HepG2 (cell line): ENCODE results near the gene MEMO1. TPM values are rescaled to one million over a fixed set of nuclear protein-coding genes. Genes with fewer than 3 reads are reported as not detected.
A peak's percentile ranks its signal among the peaks of the same experiment; 100 is the strongest.

Experiments used
- ATAC-seq: fragments of 200-7000 bp; cut with Tn5 transposase; 3 replicates; pipeline ENCODE4 v1.9.1; 2020; ENCODE audit warnings: mild to moderate bottlenecking, moderate library complexity
- BruUV-seq: library from RNA; stranded (reverse); fragments of 400-500 nt; replicated peaks from 2 replicates; lab custom pipeline; 2021; lab: Mats Ljungman, UMichigan
- CTCF ChIA-PET: fragments of 300-600 bp; formaldehyde crosslinking; extraction: SDS; loops from one replicate; lab custom pipeline; 2021; ENCODE audit warnings: low total read pairs, inconsistent platforms, low intra/inter-chr PET ratio; lab: Yijun Ruan, JAX
- POLR2A ChIA-PET: fragments of 350-600 bp; sonication (Branson Sonifier 250); formaldehyde crosslinking; loops from one replicate; lab custom pipeline; 2020; ENCODE audit warnings: antibody characterized with exemption, inconsistent platforms; lab: Yijun Ruan, JAX
- DNase-seq: peaks from one replicate; pipeline ENCODE4 v3.0.0-alpha.2; 2015; ENCODE audit warnings: low spot score
- FAIRE-seq: peaks from 3 replicates; lab custom pipeline; 2011; peaks lifted over from hg19 to GRCh38; lab: Jason Lieb, UNC
- H2AFZ ChIP-seq: one replicate; pipeline ENCODE4 v1.6.1; 2011; ENCODE audit warnings: low read length, inconsistent platforms
- H3K27ac ChIP-seq: fragments of 300-600 bp; 3 replicates; pipeline ENCODE4 v1.8.0; 2011; ENCODE audit warnings: mixed run types, mild to moderate bottlenecking, mixed read lengths, low read length, inconsistent platforms; ENCODE audit not compliant: insufficient read depth; ENCODE audit errors: extremely low read length
- H3K27me3 ChIP-seq, 2 experiments: fragments of 200-600 bp in 1 of 2; 2 replicates in 1 of 2; 3 replicates in 1 of 2; pipeline versions ENCODE4 v1.6.0 to v1.8.0; 2011; ENCODE audit warnings: low read length in 2 of 2, mild to moderate bottlenecking in 2 of 2, moderate library complexity in 2 of 2, inconsistent platforms in 1 of 2; ENCODE audit not compliant: insufficient read depth in 2 of 2, control insufficient read depth in 1 of 2
- H3K36me3 ChIP-seq, 2 experiments: fragments of 200-600 bp in 1 of 2; replicated peaks in 1 of 2; 2 replicates in 1 of 2; 3 replicates in 1 of 2; pipeline versions ENCODE4 v1.5.1 to v1.8.0; 2011; ENCODE audit warnings: low read length in 2 of 2, inconsistent platforms in 1 of 2; ENCODE audit not compliant: insufficient read depth in 2 of 2, control insufficient read depth in 1 of 2
- H3K4me1 ChIP-seq: 2 replicates; pipeline ENCODE4 v1.5.1; 2012; ENCODE audit warnings: low read length, inconsistent platforms; ENCODE audit not compliant: insufficient read depth
- H3K4me2 ChIP-seq: 2 replicates; pipeline ENCODE4 v1.6.0; 2011; ENCODE audit warnings: low read depth, low read length, inconsistent platforms
- H3K4me3 ChIP-seq, 3 experiments: fragments of 200-600 bp in 1 of 3; sonication (generic), shearing (Covaris generic) in 1 of 3; replicated peaks in 1 of 3; 2 replicates each; pipeline ENCODE4 v1.5.1; 2011 to 2016; ENCODE audit warnings: low read length in 3 of 3, inconsistent platforms in 2 of 3, low read depth in 2 of 3, mild to moderate bottlenecking in 2 of 3, control low read depth in 1 of 3, mixed read lengths in 1 of 3; ENCODE audit not compliant: insufficient read depth in 1 of 3
- H3K79me2 ChIP-seq: one replicate; pipeline ENCODE4 v1.6.1; 2011; ENCODE audit warnings: low read length, inconsistent platforms; ENCODE audit not compliant: insufficient read depth
- H3K9ac ChIP-seq: 2 replicates; pipeline ENCODE4 v1.6.0; 2011; ENCODE audit warnings: mild to moderate bottlenecking, low read depth, low read length, inconsistent platforms; ENCODE audit not compliant: insufficient read depth
- H3K9me3 ChIP-seq: 2 replicates; pipeline ENCODE4 v1.5.1; 2012; ENCODE audit warnings: mild to moderate bottlenecking, low read length
- H4K20me1 ChIP-seq: 2 replicates; pipeline ENCODE4 v1.6.0; 2011; ENCODE audit warnings: inconsistent platforms, mild to moderate bottlenecking, low read length, moderate library complexity; ENCODE audit not compliant: insufficient read depth
- BCLAF1 ChIP-seq: fragments of 450-650 bp; IDR thresholded peaks from 2 replicates; pipeline ENCODE4 v1.6.1; 2017; ENCODE audit warnings: mild to moderate bottlenecking
- DMTF1 ChIP-seq: sonication (generic); formaldehyde crosslinking; IDR thresholded peaks from 2 replicates; pipeline ENCODE4 v1.4.0; 2020; ENCODE audit warnings: mild to moderate bottlenecking, missing genetic modification reagents
- HBP1 ChIP-seq: IDR thresholded peaks from 2 replicates; pipeline ENCODE4 v1.6.1; 2016; ENCODE audit warnings: low read depth, control low read depth
- MAFF ChIP-seq: IDR thresholded peaks from 2 replicates; pipeline ENCODE4 v1.6.1; 2011; ENCODE audit warnings: low read depth, low read length, improper control_type of control experiment
- MAFK ChIP-seq, 2 experiments: IDR thresholded peaks in 1 of 2; conservative IDR thresholded peaks in 1 of 2; 2 replicates each; pipeline ENCODE4 v1.6.1; 2011; ENCODE audit warnings: improper control_type of control experiment in 2 of 2, low read length in 2 of 2
- NFE2 ChIP-seq: sonication (generic); formaldehyde crosslinking; IDR thresholded peaks from 2 replicates; pipeline ENCODE4 v1.4.0; 2020; ENCODE audit warnings: missing genetic modification reagents
- NFE2L2 ChIP-seq: fragments of 150-350 bp; IDR thresholded peaks from 2 replicates; pipeline ENCODE4 v1.6.1; 2014; ENCODE audit warnings: low read length
- ZNF597 ChIP-seq: sonication (generic); formaldehyde crosslinking; IDR thresholded peaks from 2 replicates; pipeline ENCODE4 v1.5.0; 2020; ENCODE audit warnings: missing genetic modification reagents
- ZNF878 ChIP-seq: sonication (generic); formaldehyde crosslinking; IDR thresholded peaks from 2 replicates; pipeline ENCODE4 v1.8.1; 2023; ENCODE audit warnings: mild to moderate bottlenecking, missing genetic modification reagents, moderate library complexity
- WGBS: methylation state at CpG from one replicate; pipeline ENCODE4 v1.1.6; 2017; ENCODE audit warnings: low lambda C conversion rate; 5-methylcytosine and 5-hydroxymethylcytosine counted together
- in situ Hi-C: cut with HindIII; loops from 2 replicates; pipeline ENCODE4 v1.10.0; 2017; ENCODE audit warnings: low pct_unique_long_range_greater_than_20kb; ENCODE audit not compliant: extremely low pct_ligation_motif_present
- intact Hi-C: fragments of 100-400 bp; cut with micrococcal nuclease; formaldehyde crosslinking; loops from one replicate; pipeline ENCODE4 v1.10.0; 2022; ENCODE audit not compliant: unreplicated experiment
- polyA plus RNA-seq, 8 experiments: library from polyadenylated mRNA; depleted of rRNA in 3 of 8; stranded (reverse) in 7 of 8; unstranded in 1 of 8; fragments of >200 nt; fragmentation: Illumina TruSeq in 4 of 8; extraction: Trizol in 4 of 8; gene quantifications; 2 replicates each; pipeline versions ENCODE4 v1.2.1 to v1.2.3, GENCODE V29; 2011 to 2016; ENCODE audit warnings: low read depth in 4 of 8, missing spikeins in 1 of 8, mixed read lengths in 1 of 8; ENCODE audit not compliant: insufficient read depth in 1 of 8
- total RNA-seq, 5 experiments: library from RNA; depleted of rRNA; stranded (reverse); fragments of >200 nt; fragmentation: Illumina TruSeq; extraction: Trizol; gene quantifications; 2 replicates each; pipeline ENCODE4 v1.2.3, GENCODE V29; 2016; ENCODE audit warnings: low read depth in 1 of 5

The MEMO1 gene
- total and polyA plus RNA-seq, 2 of the 13 experiments (the other 11 are each of a cell fraction or from before 2014, with no cell fraction given), result 69.8 to 81.6 TPM

- intact Hi-C loops, result loop anchor here (5.0 kb wide), 1 partner anchor 957 kb away; no protein-coding TSS in a partner anchor
- ChIA-PET CTCF (no interaction called here), POLR2A (no interaction called here)
- WGBS, result 50% methylated on average over 2 of the region's 2 CpGs
- H3K4me2 ChIP-seq, result no peak overlapping the region
- H3K79me2 ChIP-seq, result no peaks in the 10 kb centered on the region
- no TSS peak for BruUV-seq
- H3K36me3 ChIP-seq, result no peaks in the 10 kb centered on the region
- ATAC-seq, result peak; percentile 50
- no peak for DNase-seq
- in situ Hi-C loops, result loop anchor here (25.0 kb wide), 1 partner anchor 142 kb away; no protein-coding TSS in a partner anchor
- TF ChIP-seq DMTF1 (CRISPR knock-in tag) (no peak), BCLAF1 (no peak), MAFK (conservative IDR thresholded peaks at IDR 0.05 in 1 of 2, IDR thresholded peaks at IDR 0.05 in 1 of 2; ENCODE audit: low read length in 2 of 2) (peak; percentile 69 to 81), NFE2L2 (peak; percentile 92), ZNF597 (CRISPR knock-in tag) (no peak), ZNF878 (CRISPR knock-in tag) (no peak), MAFF (peak; percentile 79), HBP1 (CRISPR knock-in tag) (no peak), NFE2 (CRISPR knock-in tag) (peak; percentile 72; the same call in 1 of the 2 replicates)
- no peak overlapping the region for H3K27ac ChIP-seq
- H3K9me3 ChIP-seq, result no peaks in the 10 kb centered on the region
- H2AFZ ChIP-seq, result no peak overlapping the region
- no peaks in the 10 kb centered on the region for H4K20me1 ChIP-seq
- no peaks in the 10 kb centered on the region for H3K27me3 ChIP-seq
- H3K9ac ChIP-seq, result no peak overlapping the region
- H3K4me1 ChIP-seq, result no peaks in the 10 kb centered on the region
- FAIRE-seq, result no peak
- no peak overlapping the region for H3K4me3 ChIP-seq
These were observed 181.9 kb downstream of the MEMO1 start for GRCh38 chr2:31828891-31829290.
